Loucy (cell line): ENCODE data around the gene MGP.

Source experiments
- H2AFZ ChIP-seq: fragments of 200-600 bp; sonication (generic); 2 replicates; pipeline ENCODE4 v1.6.0; 2016; ENCODE audit warnings: antibody characterized with exemption, mild to moderate bottlenecking, low read length, moderate library complexity
- H3F3A ChIP-seq: fragments of 200-600 bp; 2 replicates; pipeline ENCODE4 v1.6.0; 2016; ENCODE audit warnings: antibody characterized with exemption, low read depth, mild to moderate bottlenecking
- H3K27me3 ChIP-seq: fragments of 200-600 bp; sonication (generic); 2 replicates; pipeline ENCODE4 v1.6.1; 2014; ENCODE audit warnings: low read length, mild to moderate bottlenecking; ENCODE audit not compliant: insufficient read depth, poor library complexity, severe bottlenecking
- H3K36me3 ChIP-seq: fragments of 200-600 bp; sonication (generic); 2 replicates; pipeline ENCODE4 v1.6.1; 2016; ENCODE audit warnings: low read length; ENCODE audit not compliant: insufficient read depth
- H3K4me1 ChIP-seq: fragments of 200-600 bp; sonication (generic); 2 replicates; pipeline ENCODE4 v1.5.1; 2014; ENCODE audit warnings: low read length, mild to moderate bottlenecking; ENCODE audit not compliant: insufficient read depth, poor library complexity, severe bottlenecking
- H3K4me2 ChIP-seq: fragments of 200-600 bp; sonication (generic); 2 replicates; pipeline ENCODE4 v1.6.0; 2014; ENCODE audit warnings: antibody characterized with exemption, low read length, low read depth, mild to moderate bottlenecking; ENCODE audit not compliant: poor library complexity, severe bottlenecking
- H3K4me3 ChIP-seq: fragments of 200-600 bp; sonication (generic); 2 replicates; pipeline ENCODE4 v1.5.1; 2014; ENCODE audit warnings: low read length, mild to moderate bottlenecking, mixed read lengths; ENCODE audit not compliant: poor library complexity, severe bottlenecking
- H3K79me2 ChIP-seq: fragments of 200-600 bp; sonication (generic); 2 replicates; pipeline ENCODE4 v1.6.1; 2014; ENCODE audit warnings: low read length; ENCODE audit not compliant: insufficient read depth
- H3K9ac ChIP-seq: fragments of 200-600 bp; sonication (generic); 2 replicates; pipeline ENCODE4 v1.6.0; 2014; ENCODE audit warnings: mild to moderate bottlenecking, low read depth, low read length, moderate library complexity; ENCODE audit not compliant: poor library complexity, severe bottlenecking
- H3K9me2 ChIP-seq: fragments of 200-600 bp; sonication (generic); replicated peaks from 2 replicates; pipeline ENCODE4 v1.6.1; 2016; ENCODE audit warnings: low read depth, low read length, mixed read lengths
- H3K9me3 ChIP-seq: fragments of 200-600 bp; sonication (generic); 2 replicates; pipeline ENCODE4 v1.6.1; 2014; ENCODE audit warnings: mild to moderate bottlenecking, antibody characterized with exemption, low read length, low read depth; ENCODE audit not compliant: insufficient read depth
- H4K20me1 ChIP-seq: fragments of 200-600 bp; sonication (generic); 2 replicates; pipeline ENCODE4 v1.6.0; 2014; ENCODE audit warnings: antibody characterized with exemption, low read length, mild to moderate bottlenecking; ENCODE audit not compliant: insufficient read depth, poor library complexity, severe bottlenecking
- EZH2phosphoT487 ChIP-seq: fragments of 200-600 bp; IDR thresholded peaks from 2 replicates; pipeline ENCODE4 v1.6.1; 2018; ENCODE audit warnings: antibody characterized with exemption, mild to moderate bottlenecking, moderate library complexity, borderline replicate concordance
- TF ChIP-seq, protein P1 (sequence below): fragments of 200-600 bp; sonication (generic); conservative IDR thresholded peaks from 2 replicates; pipeline ENCODE4 v1.5.1; 2014; ENCODE audit warnings: mild to moderate bottlenecking, antibody characterized with exemption, low read length

The MGP gene

DNA sequence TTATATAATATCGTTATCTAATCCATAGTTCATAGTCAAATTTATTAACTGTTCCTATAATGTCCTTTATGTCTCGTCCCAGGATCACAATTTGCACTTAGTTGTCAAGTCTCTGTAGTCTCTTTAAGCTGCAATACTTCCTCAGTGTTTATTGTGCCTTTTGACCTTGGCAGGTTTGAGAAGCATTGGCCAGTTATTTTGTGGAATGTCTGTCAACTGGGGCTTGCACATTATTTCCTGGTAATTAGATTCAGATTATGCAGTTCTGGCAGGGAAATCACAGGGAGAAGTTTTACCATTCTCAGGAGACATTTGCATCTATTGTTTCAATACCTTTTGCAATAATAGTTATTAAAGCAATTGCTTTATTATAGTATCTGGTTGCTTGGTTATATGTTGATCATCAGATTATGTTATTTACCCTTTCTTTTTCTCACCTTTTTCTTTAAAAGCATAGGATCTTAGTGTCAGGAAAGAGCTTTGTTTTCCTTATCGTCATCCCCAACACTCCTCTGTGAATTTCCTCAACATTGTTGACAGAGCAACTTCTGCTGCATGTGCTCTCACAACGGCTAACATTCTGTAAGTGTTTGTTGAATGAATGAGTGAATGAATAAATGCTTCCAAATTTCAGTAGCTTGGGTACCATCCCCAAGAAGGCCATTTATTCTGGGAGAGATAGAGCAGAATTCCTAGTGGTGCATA lies 38.6 kb downstream of the MGP start:
- TF ChIP-seq EZH2phosphoT487 = no peak
- TF ChIP-seq, protein P1, sequence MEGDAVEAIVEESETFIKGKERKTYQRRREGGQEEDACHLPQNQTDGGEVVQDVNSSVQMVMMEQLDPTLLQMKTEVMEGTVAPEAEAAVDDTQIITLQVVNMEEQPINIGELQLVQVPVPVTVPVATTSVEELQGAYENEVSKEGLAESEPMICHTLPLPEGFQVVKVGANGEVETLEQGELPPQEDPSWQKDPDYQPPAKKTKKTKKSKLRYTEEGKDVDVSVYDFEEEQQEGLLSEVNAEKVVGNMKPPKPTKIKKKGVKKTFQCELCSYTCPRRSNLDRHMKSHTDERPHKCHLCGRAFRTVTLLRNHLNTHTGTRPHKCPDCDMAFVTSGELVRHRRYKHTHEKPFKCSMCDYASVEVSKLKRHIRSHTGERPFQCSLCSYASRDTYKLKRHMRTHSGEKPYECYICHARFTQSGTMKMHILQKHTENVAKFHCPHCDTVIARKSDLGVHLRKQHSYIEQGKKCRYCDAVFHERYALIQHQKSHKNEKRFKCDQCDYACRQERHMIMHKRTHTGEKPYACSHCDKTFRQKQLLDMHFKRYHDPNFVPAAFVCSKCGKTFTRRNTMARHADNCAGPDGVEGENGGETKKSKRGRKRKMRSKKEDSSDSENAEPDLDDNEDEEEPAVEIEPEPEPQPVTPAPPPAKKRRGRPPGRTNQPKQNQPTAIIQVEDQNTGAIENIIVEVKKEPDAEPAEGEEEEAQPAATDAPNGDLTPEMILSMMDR = no peak
- H2AFZ ChIP-seq = no peak overlapping the region
- H3F3A ChIP-seq = no peaks in the 10 kb centered on the region
- H3K79me2 ChIP-seq = no peaks in the 10 kb centered on the region
- no peak overlapping the region for H3K4me2 ChIP-seq
- H3K9me3 ChIP-seq = no peaks in the 10 kb centered on the region
- H3K4me1 ChIP-seq = peaks cover 16% of the 10 kb centered on the region
- no peaks in the 10 kb centered on the region for H3K36me3 ChIP-seq
- no peaks in the 10 kb centered on the region for H4K20me1 ChIP-seq
- no peaks in the 10 kb centered on the region for H3K9me2 ChIP-seq
- H3K9ac ChIP-seq = no peak overlapping the region
- H3K4me3 ChIP-seq = no peak overlapping the region
- H3K27me3 ChIP-seq = no peaks in the 10 kb centered on the region

DNA sequence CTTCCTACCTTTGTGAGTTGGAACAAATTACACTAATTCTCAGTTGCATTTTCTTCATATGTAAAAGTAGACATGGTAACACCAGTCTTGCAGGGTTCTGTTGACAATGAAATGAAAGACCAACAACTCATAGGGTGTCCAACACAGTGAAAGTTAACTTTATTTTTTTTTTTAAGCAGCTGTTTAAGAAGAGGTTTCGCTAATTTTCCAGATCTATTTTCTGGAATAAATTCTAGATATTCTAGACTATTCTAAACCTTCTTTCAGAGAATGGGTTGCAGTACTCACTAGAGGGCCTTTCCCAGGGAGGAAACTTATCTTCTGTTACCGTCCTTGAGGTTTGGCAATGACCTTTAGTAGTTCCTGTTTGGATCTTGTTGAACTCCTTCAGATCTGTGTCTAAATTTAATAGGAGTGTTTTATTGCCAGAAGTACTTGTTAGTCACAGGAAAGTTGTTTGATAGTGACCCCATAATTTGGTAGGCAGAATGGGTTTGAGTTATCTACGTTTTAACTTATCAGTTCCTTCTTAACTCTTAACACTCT lies 39.5 kb downstream of the MGP start:
- Histone ChIP-seq H4K20me1 (no peaks in the 10 kb centered on the region), H2AFZ (peak overlapping the region; percentile 58; the same call in 1 of the 2 replicates), H3K36me3 (no peaks in the 10 kb centered on the region), H3K79me2 (no peaks in the 10 kb centered on the region), H3K9ac (no peak overlapping the region), H3K4me1 (peaks cover 16% of the 10 kb centered on the region), H3K9me3 (no peaks in the 10 kb centered on the region), H3K4me2 (peak overlapping the region; percentile 19), H3F3A (no peaks in the 10 kb centered on the region), H3K27me3 (no peaks in the 10 kb centered on the region), H3K4me3 (no peak overlapping the region), H3K9me2 (no peaks in the 10 kb centered on the region)
- TF ChIP-seq EZH2phosphoT487 = no peak
- TF ChIP-seq, protein P1 = peak; percentile 42

DNA sequence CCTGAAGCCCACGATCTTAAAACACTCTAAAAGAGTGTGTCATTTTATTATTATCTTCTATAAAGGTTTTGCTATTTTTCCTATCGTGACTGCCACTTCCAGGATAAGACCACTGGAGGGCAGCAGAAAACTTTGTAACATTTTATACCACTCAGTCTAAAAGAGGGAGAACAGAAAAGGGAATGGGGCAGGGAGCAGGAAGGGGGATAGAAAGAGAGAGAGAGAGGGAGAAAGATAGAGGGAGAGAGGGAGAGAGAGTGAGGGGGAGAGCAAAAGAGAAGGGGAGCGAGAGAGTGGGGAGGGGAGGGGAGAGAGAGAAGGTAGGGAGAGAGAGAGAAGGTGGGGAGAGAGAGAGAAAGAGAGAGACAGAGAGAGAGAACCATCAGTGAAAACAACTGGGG lies 40.3 kb downstream of the MGP start:
- H3K36me3 ChIP-seq = no peaks in the 10 kb centered on the region
- no peaks in the 10 kb centered on the region for H3K9me2 ChIP-seq
- no peaks in the 10 kb centered on the region for H3K27me3 ChIP-seq
- H3K9ac ChIP-seq = no peak overlapping the region
- H3F3A ChIP-seq = no peaks in the 10 kb centered on the region
- peak overlapping the region; percentile 58 for H2AFZ ChIP-seq
- H3K4me2 ChIP-seq = no peak overlapping the region
- H3K4me1 ChIP-seq = peaks cover 16% of the 10 kb centered on the region
- H3K4me3 ChIP-seq = no peak overlapping the region
- H3K9me3 ChIP-seq = no peaks in the 10 kb centered on the region
- H3K79me2 ChIP-seq = no peaks in the 10 kb centered on the region
- no peaks in the 10 kb centered on the region for H4K20me1 ChIP-seq
- TF ChIP-seq, protein P1 = peak; percentile 95
- TF ChIP-seq EZH2phosphoT487 = no peak
